Cardiac muscle cell (in vitro differentiated cells and primary cell): ENCODE results near the gene CSNK1D. TPM values are rescaled to one million over a fixed set of nuclear protein-coding genes. Genes with fewer than 3 reads are reported as not detected.

Source experiments
- DNase-seq, 2 donors: peaks; one replicate each; pipeline versions ENCODE4 v3.0.0 to v3.0.0-alpha.2; 2010 to 2017; ENCODE audit warnings: low read depth in 1 of 2, low spot score in 1 of 2
- H3K27ac ChIP-seq: fragments of 200-600 bp; sonication (generic); 2 replicates; pipeline ENCODE4 v1.5.1; 2016
- H3K27me3 ChIP-seq: fragments of 200-600 bp; sonication (generic); 2 replicates; pipeline ENCODE4 v1.6.0; 2016; ENCODE audit warnings: control low read depth
- H3K36me3 ChIP-seq: fragments of 200-600 bp; sonication (generic); 2 replicates; pipeline ENCODE4 v1.5.1; 2016; ENCODE audit warnings: control low read depth
- H3K4me1 ChIP-seq: fragments of 200-600 bp; sonication (generic); 2 replicates; pipeline ENCODE4 v1.8.1; 2017; ENCODE audit warnings: low read depth, mild to moderate bottlenecking, mixed run types
- H3K4me3 ChIP-seq: fragments of 200-600 bp; sonication (generic); 2 replicates; pipeline ENCODE4 v1.5.1; 2016; ENCODE audit warnings: mild to moderate bottlenecking
- H3K9me3 ChIP-seq: fragments of 200-600 bp; sonication (generic); 2 replicates; pipeline ENCODE4 v1.5.1; 2017; ENCODE audit warnings: low read depth, mild to moderate bottlenecking, control low read depth
- polyA plus RNA-seq: library from polyadenylated mRNA; unstranded; fragments of >200 nt; fragmentation: Nextera tagmentation; extraction: Ambion mirVana; gene quantifications from 2 replicates; pipeline ENCODE4 v1.2.1, GENCODE V29; 2016
- total RNA-seq: library from RNA; depleted of rRNA; stranded (reverse); fragments of >200 nt; gene quantifications from 2 replicates; pipeline ENCODE4 v1.2.3, GENCODE V29; 2016
- TF ChIP-seq, protein P1 (sequence below): IDR thresholded peaks from 2 replicates; pipeline ENCODE4 v1.5.1; 2012; ENCODE audit warnings: low read depth, mild to moderate bottlenecking, low read length

The CSNK1D gene
- total and polyA plus RNA-seq, 2 experiments from 2014 or later: 53.1 to 106 TPM

DNA sequence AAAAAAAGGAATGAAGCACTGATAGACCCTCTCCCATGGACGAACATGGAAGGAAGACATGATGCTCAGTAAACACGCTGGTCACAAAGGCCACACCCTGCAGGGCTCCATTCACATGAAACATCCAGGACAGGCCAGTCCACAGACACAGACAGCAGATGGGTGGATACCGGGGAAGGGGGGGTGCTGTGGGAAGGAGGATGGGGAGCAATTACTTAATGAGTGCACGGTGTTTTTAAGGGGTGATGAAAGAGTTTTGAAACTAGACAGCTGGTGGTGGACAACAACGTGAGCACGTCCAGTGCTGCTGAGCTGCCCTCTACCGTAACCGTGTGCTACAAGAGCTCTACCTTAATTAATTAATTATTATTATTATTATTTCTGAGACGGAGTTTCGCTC is 50.7 kb downstream of the CSNK1D start:
- H3K27me3 ChIP-seq: no peaks in the 10 kb centered on the region
- H3K4me1 ChIP-seq: peaks cover 17% of the 10 kb centered on the region
- no peak overlapping the region for H3K4me3 ChIP-seq
- H3K27ac ChIP-seq: no peak overlapping the region
- no peaks in the 10 kb centered on the region for H3K9me3 ChIP-seq
- H3K36me3 ChIP-seq: no peaks in the 10 kb centered on the region
- peak in 1 of 2 donors; percentile 60 for DNase-seq
- TF ChIP-seq, protein P1, sequence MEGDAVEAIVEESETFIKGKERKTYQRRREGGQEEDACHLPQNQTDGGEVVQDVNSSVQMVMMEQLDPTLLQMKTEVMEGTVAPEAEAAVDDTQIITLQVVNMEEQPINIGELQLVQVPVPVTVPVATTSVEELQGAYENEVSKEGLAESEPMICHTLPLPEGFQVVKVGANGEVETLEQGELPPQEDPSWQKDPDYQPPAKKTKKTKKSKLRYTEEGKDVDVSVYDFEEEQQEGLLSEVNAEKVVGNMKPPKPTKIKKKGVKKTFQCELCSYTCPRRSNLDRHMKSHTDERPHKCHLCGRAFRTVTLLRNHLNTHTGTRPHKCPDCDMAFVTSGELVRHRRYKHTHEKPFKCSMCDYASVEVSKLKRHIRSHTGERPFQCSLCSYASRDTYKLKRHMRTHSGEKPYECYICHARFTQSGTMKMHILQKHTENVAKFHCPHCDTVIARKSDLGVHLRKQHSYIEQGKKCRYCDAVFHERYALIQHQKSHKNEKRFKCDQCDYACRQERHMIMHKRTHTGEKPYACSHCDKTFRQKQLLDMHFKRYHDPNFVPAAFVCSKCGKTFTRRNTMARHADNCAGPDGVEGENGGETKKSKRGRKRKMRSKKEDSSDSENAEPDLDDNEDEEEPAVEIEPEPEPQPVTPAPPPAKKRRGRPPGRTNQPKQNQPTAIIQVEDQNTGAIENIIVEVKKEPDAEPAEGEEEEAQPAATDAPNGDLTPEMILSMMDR: no peak

DNA sequence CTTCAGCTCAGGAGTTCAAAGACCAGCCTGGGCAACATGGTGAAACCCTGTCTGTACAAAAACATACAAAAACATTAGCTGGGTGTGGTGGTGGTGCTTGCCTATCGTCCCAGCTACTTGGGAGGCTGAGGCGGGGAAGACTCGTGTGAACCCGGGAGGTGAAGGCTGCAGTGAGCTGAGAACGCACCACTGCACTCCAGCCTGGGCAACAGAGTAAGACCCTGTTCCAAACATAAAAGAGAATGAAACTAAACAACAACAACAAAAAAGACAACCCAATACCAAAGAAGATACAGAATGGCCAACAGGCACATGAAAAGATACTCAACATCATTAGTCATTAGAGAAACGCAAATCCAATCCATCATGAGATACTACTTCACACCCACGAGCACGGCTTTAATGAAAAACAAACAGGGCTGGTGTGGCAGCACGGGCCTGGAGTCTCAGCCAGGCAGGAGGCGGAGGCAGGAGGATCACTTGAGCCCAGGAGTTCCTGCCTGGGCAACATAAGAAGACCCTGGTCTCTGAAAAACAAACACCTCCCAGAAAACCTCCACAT is 52.1 kb downstream of the CSNK1D start:
- Histone ChIP-seq H3K4me1 (peaks cover 11% of the 10 kb centered on the region), H3K4me3 (no peak overlapping the region), H3K9me3 (no peaks in the 10 kb centered on the region), H3K27me3 (no peaks in the 10 kb centered on the region), H3K27ac (no peak overlapping the region), H3K36me3 (no peaks in the 10 kb centered on the region)
- TF ChIP-seq, protein P1: no peak
- DNase-seq: no peak

DNA sequence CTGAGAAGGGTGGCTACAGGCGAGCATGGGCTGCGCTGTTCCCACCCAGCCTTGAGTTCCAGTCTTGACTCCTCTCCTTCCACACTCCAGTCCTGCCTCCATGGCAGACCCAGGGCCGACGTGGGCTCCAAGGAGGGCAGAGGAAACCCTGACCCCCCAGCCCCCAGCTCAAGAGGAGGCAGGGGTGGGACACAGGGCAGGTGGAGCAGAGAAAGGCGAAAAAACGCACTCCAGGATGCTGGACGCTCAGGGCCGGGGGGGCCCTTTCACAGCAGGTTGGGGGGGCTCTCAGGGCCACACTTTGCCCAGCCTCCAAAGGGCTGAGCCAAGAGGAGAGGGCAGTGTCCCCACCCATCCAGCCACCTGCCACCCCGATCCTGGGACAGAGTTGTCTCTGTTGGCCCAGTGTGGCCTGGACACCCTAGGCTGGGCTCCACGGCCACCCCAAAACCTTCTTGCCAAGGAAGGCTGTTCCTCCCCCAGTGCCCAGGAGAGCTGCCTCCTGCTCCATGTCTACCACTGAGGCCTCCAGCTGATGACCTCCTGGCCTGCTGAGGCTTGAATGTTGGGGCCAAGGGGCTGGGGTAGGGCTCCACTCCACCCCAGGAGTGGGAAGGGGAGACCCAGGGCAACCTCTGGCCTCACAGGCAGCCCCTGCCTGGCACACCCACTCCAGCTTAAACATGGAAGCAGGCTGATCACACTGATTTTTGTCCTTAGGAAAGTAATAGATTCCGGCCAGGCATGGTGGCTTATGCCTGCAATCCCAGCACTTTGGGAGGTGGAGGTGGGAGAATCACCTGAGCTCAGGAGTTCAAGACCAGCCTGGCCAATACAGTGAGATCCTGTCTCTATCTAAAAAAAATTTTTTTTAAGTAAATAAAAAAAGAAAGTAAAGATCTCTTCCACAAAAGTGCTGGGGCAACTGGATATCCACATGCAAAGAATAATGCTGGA is 53.5 kb downstream of the CSNK1D start:
- Histone ChIP-seq H3K36me3 (no peaks in the 10 kb centered on the region), H3K27ac (no peak overlapping the region), H3K9me3 (no peaks in the 10 kb centered on the region), H3K27me3 (no peaks in the 10 kb centered on the region), H3K4me1 (no peaks in the 10 kb centered on the region), H3K4me3 (no peak overlapping the region)
- no peak for DNase-seq
- TF ChIP-seq, protein P1: no peak

DNA sequence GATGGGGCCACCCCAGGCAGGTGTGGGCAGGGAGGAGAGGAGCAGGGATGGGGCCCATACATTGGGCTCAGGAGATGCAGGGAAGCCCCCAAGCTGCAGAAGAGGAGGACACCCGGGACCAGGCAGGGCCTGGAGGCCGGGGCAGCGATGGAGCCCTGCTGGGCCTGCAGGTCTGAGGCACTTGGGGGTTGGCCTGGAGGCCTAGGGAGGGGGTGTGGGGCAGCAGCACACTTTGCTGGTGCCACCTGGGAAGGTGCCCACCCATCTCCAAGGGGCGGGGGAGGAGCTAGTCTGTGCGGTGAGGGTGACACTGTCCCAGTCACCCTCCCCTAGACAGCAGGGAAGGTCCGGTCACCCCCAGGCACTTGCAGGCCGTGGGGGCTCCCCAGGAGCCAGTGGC is 54.4 kb downstream of the CSNK1D start:
- H3K4me3 ChIP-seq: no peak overlapping the region
- H3K27me3 ChIP-seq: no peaks in the 10 kb centered on the region
- H3K4me1 ChIP-seq: no peaks in the 10 kb centered on the region
- DNase-seq: no peak
- TF ChIP-seq, protein P1: no peak
- no peaks in the 10 kb centered on the region for H3K9me3 ChIP-seq
- H3K36me3 ChIP-seq: no peaks in the 10 kb centered on the region
- no peak overlapping the region for H3K27ac ChIP-seq

DNA sequence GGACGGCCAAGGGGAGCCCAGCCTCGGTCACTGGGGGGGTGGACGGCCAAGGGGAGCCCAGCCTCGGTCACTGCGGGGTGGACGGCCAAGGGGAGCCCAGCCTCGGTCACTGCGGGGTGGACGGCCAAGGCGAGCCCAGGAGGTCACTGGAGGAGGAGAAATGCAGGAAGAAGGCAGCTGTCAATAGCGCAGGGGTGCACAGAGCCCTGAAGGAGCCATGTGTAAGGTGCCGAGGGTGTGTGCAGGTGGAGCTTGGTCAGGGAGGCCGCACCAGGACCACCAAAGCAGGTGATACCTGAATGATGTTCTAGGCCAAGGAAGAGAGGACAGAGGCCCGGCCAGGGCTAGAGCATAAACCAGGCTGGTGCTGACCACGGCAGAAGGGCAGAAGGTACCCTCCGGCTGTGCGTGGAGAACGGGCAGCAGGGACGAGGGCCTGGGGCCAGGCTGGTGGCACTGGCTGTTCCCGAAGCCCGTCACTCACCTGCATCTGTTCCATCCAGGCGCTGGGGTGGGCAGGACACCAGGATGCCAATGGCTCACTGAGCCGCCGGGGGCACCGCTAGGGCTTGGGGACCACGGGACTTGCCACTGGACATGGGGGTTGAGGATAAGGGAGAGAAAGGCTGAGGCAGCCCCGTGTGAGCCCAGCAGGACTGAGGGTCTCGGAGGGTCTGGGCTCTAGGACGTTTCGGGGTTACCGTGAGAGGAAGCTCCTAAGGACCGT is 55.0 kb downstream of the CSNK1D start:
- DNase-seq: no peak
- Histone ChIP-seq H3K36me3 (no peaks in the 10 kb centered on the region), H3K4me1 (no peaks in the 10 kb centered on the region), H3K9me3 (no peaks in the 10 kb centered on the region), H3K27me3 (no peaks in the 10 kb centered on the region), H3K27ac (no peak overlapping the region), H3K4me3 (no peak overlapping the region)
- TF ChIP-seq, protein P1: no peak
